ENCODE data around the gene DIP2C. TPM values are rescaled to one million over a fixed set of nuclear protein-coding genes. Genes with fewer than 3 reads are reported as not detected.
"Not testable (repeated sequence)": the region's sequence is repeated elsewhere in the genome, so short reads cannot be mapped to it uniquely, and the experiment has no call there.

The DIP2C gene
- total RNA-seq, 1 donor from 2014 or later, result 52.6 TPM

DNA sequence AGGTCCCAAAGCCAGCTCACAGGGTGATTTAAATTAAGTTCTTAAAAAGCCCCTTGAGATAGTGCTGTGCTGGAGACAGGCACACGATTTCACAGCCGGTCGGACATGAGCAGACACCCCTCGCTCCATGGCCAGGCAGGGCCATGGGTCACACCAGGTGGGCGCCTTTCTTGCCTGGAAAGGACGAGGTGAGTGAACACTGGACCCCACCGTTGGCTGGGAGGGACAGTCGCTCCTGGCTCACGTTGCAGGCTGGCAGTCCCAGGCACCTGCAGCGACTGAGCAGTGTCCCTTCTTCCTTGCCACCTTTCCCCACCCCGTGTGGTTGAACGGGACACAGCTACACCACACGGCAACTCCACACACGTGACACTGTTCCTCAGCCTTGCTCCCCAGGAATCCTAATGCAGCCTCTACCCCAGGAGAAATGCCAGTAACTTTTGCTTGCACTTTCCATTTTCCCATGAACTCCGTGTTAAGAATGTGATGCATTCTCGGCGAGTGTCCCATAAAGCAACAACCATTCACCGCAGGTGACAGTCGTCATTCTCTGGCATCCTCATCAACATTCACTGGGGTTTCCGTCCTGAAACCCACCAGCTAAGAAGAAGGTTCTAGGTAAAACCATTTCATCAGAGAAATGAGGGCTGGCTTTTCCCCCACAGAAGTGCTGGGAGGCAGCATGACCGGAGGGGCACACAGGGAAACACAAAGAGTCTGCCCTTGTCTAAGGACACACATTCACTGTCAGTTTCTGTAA lies 336.8 kb downstream of the DIP2C start:
- Mint-ChIP-seq H3K9me3 (ENCODE audit: unreplicated experiment) (peaks cover 6% of the 10 kb centered on the region), H3K27ac (ENCODE audit: unreplicated experiment) (no peak overlapping the region), H3K4me3 (ENCODE audit: unreplicated experiment) (no peak overlapping the region), H3K27me3 (ENCODE audit: unreplicated experiment) (peaks cover 14% of the 10 kb centered on the region), H3K4me1 (ENCODE audit: low read depth, unreplicated experiment) (peaks cover 1% of the 10 kb centered on the region), H3K36me3 (ENCODE audit: unreplicated experiment) (peaks cover 16% of the 10 kb centered on the region)
- no peak for DNase-seq
- TF ChIP-seq, protein P1, sequence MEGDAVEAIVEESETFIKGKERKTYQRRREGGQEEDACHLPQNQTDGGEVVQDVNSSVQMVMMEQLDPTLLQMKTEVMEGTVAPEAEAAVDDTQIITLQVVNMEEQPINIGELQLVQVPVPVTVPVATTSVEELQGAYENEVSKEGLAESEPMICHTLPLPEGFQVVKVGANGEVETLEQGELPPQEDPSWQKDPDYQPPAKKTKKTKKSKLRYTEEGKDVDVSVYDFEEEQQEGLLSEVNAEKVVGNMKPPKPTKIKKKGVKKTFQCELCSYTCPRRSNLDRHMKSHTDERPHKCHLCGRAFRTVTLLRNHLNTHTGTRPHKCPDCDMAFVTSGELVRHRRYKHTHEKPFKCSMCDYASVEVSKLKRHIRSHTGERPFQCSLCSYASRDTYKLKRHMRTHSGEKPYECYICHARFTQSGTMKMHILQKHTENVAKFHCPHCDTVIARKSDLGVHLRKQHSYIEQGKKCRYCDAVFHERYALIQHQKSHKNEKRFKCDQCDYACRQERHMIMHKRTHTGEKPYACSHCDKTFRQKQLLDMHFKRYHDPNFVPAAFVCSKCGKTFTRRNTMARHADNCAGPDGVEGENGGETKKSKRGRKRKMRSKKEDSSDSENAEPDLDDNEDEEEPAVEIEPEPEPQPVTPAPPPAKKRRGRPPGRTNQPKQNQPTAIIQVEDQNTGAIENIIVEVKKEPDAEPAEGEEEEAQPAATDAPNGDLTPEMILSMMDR (IDR thresholded peaks at IDR 0.05; ENCODE audit: partially characterized antibody, unreplicated experiment), result no peak

DNA sequence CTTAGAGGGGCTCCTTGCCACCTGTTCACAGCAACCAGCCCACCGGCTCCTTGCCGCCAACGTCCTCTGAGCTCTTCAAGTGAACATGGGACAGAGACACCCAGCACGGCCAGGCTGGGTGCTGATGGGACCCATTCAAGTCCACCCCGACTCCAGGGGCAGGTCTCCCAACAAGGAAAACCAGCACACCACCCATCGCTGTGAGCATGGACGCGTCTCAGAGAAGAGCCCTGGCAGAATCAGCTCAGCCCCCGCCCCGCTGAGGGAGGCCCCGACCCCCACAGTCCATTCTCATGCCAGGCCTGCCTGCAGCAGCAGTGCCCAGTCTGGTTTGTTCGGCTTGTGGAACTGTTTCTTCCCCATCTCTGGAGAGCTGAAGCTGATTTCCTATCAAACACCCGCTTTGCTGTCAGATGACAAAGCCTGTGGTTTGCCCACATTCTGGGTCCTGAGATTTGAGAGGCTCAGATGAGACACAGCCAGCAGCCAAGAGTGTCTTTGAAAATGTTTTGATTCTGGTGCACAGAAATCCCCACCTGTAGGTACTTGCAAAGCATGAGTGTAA lies 337.6 kb downstream of the DIP2C start:
- no peak for DNase-seq
- Mint-ChIP-seq H3K27me3 (ENCODE audit: unreplicated experiment) (peaks cover 15% of the 10 kb centered on the region), H3K4me3 (ENCODE audit: unreplicated experiment) (no peak overlapping the region), H3K4me1 (ENCODE audit: low read depth, unreplicated experiment) (peaks cover 1% of the 10 kb centered on the region), H3K27ac (ENCODE audit: unreplicated experiment) (no peak overlapping the region), H3K36me3 (ENCODE audit: unreplicated experiment) (peaks cover 21% of the 10 kb centered on the region), H3K9me3 (ENCODE audit: unreplicated experiment) (peaks cover 10% of the 10 kb centered on the region)
- TF ChIP-seq, protein P1 (IDR thresholded peaks at IDR 0.05; ENCODE audit: partially characterized antibody, unreplicated experiment), result no peak

- Mint-ChIP-seq H3K27ac (ENCODE audit: unreplicated experiment) (no peak overlapping the region), H3K36me3 (ENCODE audit: unreplicated experiment) (peaks cover 21% of the 10 kb centered on the region), H3K4me3 (ENCODE audit: unreplicated experiment) (no peak overlapping the region)
Measured at GRCh38 chr10:350981-351501, 338.4 kb downstream of the DIP2C start.

GRCh38 chr10:349081-349480 lies 340.4 kb downstream of the DIP2C start:
- Mint-ChIP-seq H3K27me3 (ENCODE audit: unreplicated experiment) (peaks cover 15% of the 10 kb centered on the region), H3K36me3 (ENCODE audit: unreplicated experiment) (peaks cover 21% of the 10 kb centered on the region), H3K27ac (ENCODE audit: unreplicated experiment) (no peak overlapping the region), H3K9me3 (ENCODE audit: unreplicated experiment) (peaks cover 14% of the 10 kb centered on the region), H3K4me3 (ENCODE audit: unreplicated experiment) (no peak overlapping the region), H3K4me1 (ENCODE audit: low read depth, unreplicated experiment) (peaks cover 7% of the 10 kb centered on the region)
- no peak for DNase-seq
- TF ChIP-seq, protein P1 (IDR thresholded peaks at IDR 0.05; ENCODE audit: partially characterized antibody, unreplicated experiment), result no peak

More at GRCh38 chr10:350981-351501, 338.4 kb downstream of the DIP2C start:
- TF ChIP-seq, protein P1 (IDR thresholded peaks at IDR 0.05; ENCODE audit: partially characterized antibody, unreplicated experiment), result no peak
- no peak for DNase-seq
- Mint-ChIP-seq H3K27me3 (ENCODE audit: unreplicated experiment) (peaks cover 18% of the 10 kb centered on the region), H3K9me3 (ENCODE audit: unreplicated experiment) (peaks cover 10% of the 10 kb centered on the region), H3K4me1 (ENCODE audit: low read depth, unreplicated experiment) (no peaks in the 10 kb centered on the region)

DNA sequence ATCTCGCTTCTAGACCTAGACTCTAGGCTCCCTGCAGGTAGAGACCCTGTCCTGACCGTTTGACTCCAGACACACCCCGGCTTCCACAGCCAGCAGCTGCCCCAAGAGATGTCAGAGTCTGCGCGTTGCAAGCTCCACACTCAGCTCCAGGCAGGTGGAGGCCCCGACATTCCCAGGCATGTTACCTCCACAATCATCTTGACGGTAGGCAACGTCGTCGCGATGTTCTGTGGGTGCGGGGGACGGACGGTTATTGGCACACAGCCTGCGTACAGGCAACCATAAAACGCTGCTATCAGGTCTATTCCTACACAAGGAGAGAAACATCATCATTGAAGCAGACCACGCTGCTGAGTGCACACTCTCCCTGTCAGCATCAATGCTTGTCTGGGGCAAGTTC lies 341.0 kb downstream of the DIP2C start:
- DNase-seq, result no peak

DNA sequence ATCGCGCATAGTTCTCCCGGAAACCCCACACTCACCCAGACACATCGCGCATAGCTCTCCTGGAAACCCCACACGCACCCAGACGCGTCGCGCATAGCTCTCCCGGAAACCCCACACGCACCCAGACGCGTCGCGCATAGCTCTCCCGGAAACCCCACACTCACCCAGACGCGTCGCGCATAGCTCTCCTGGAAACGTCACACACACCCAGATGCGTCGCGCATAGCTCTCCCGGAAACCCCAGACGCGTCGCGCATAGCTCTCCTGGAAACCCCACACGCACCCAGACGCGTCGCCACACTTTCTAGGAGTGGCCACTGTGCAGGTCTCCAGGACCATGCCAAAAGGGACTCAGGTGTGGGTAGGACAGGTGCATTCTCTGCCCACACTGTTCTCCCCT lies 341.7 kb downstream of the DIP2C start:
- DNase-seq; H3K4me3 Mint-ChIP-seq (ENCODE audit: unreplicated experiment): not testable (repeated sequence)
- H3K36me3 Mint-ChIP-seq (ENCODE audit: unreplicated experiment), result peaks cover 21% of the 10 kb centered on the region
- peak overlapping the region; percentile 73 for H3K27ac Mint-ChIP-seq (ENCODE audit: unreplicated experiment)
- H3K4me1 Mint-ChIP-seq (ENCODE audit: low read depth, unreplicated experiment), result peaks cover 15% of the 10 kb centered on the region
- peaks cover 16% of the 10 kb centered on the region for H3K9me3 Mint-ChIP-seq (ENCODE audit: unreplicated experiment)
- peaks cover 17% of the 10 kb centered on the region for H3K27me3 Mint-ChIP-seq (ENCODE audit: unreplicated experiment)

More for the DNA sequence above, 341.0 kb downstream of the DIP2C start:
- no peak overlapping the region for H3K27ac Mint-ChIP-seq (ENCODE audit: unreplicated experiment)
- H3K27me3 Mint-ChIP-seq (ENCODE audit: unreplicated experiment), result peaks cover 17% of the 10 kb centered on the region
- H3K4me3 Mint-ChIP-seq (ENCODE audit: unreplicated experiment), result no peak overlapping the region
- peaks cover 14% of the 10 kb centered on the region for H3K9me3 Mint-ChIP-seq (ENCODE audit: unreplicated experiment)
- peaks cover 21% of the 10 kb centered on the region for H3K36me3 Mint-ChIP-seq (ENCODE audit: unreplicated experiment)
- TF ChIP-seq, protein P1 (IDR thresholded peaks at IDR 0.05; ENCODE audit: partially characterized antibody, unreplicated experiment), result no peak
- peaks cover 11% of the 10 kb centered on the region for H3K4me1 Mint-ChIP-seq (ENCODE audit: low read depth, unreplicated experiment)

DNA sequence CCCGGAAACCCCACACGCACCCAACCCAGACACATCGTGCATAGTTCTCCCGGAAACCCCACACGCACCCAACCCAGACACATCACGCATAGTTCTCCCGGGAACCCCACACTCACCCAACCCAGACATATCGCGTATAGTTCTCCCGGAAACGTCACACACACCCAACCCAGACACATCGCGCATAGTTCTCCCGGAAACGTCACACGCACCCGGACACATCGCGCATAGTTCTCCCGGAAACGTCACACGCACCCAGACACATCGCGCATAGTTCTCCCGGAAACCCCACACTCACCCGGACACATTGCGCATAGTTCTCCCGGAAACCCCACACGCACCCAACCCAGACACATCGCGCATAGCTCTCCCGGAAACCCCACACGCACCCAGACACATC lies 342.3 kb downstream of the DIP2C start:
- peaks cover 15% of the 10 kb centered on the region for H3K4me1 Mint-ChIP-seq (ENCODE audit: low read depth, unreplicated experiment)
- H3K27ac Mint-ChIP-seq (ENCODE audit: unreplicated experiment); DNase-seq; H3K4me3 Mint-ChIP-seq (ENCODE audit: unreplicated experiment): not testable (repeated sequence)
- peaks cover 13% of the 10 kb centered on the region for H3K27me3 Mint-ChIP-seq (ENCODE audit: unreplicated experiment)
- H3K9me3 Mint-ChIP-seq (ENCODE audit: unreplicated experiment), result peaks cover 16% of the 10 kb centered on the region
- H3K36me3 Mint-ChIP-seq (ENCODE audit: unreplicated experiment), result peaks cover 21% of the 10 kb centered on the region

All from glutamatergic neuron (in vitro differentiated cells).